Measurements from ENCODE around the gene SACM1L.

Gene SACM1L

DNA sequence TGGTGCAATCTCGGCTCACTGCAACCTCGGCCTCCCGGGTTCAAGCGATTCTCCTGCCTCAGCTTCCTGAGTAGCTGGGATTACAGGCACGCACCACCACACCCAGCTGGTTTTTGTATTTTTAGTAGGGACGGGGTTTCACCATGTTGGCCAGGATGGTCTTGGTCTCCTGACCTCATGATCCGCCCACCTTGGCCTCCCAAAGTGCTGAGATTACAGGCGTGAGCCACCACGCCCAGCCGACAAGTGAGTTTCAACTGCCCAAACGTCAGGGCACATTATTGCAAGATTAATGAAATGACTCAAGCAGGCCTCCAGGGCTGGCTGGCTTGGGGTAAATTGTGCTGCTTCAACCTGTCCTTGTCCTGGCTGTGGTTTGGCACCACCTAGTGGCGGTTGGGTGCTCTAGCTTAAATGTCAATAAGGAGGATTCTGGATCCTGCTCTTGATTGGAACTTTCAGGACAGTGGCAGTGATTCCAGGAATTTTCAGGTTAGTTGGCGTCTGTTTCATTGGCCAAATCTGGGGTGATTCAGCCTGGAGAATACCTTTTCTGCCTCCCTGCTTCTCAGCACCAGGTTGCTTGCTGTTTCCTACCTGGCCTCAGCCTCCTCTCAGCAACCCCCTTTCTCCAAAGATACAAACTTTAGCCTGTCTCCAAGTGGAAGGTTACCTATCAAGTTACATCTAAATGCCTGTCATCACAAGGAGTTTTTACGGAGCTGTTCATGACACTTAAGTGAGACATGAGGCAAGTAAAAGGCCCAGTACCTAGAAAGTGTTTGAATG is 32.4 kb upstream of the SACM1L start:
- Mint-ChIP-seq H3K27ac (peak overlapping the region; percentile 77), H3K9me3 (no peaks in the 10 kb centered on the region), H3K27me3 (no peaks in the 10 kb centered on the region), H3K36me3 (ENCODE audit: low read depth) (no peaks in the 10 kb centered on the region), H3K4me1 (ENCODE audit: low read depth) (peaks cover 38% of the 10 kb centered on the region), H3K4me3 (no peak overlapping the region)
- intact Hi-C loops (cut with micrococcal nuclease): loop anchor here (1.0 kb wide), 3 partner anchors 9 to 145 kb away; no protein-coding TSS in a partner anchor

- Mint-ChIP-seq H3K4me1 (ENCODE audit: low read depth) (peaks cover 30% of the 10 kb centered on the region), H3K4me3 (no peak overlapping the region), H3K27ac (no peak overlapping the region), H3K27me3 (no peaks in the 10 kb centered on the region), H3K9me3 (no peaks in the 10 kb centered on the region), H3K36me3 (ENCODE audit: low read depth) (no peaks in the 10 kb centered on the region)
- intact Hi-C loops (cut with micrococcal nuclease): loop anchor here (1.0 kb wide), 1 partner anchor 147 kb away; no protein-coding TSS in a partner anchor
Observed at GRCh38 chr3:45657853-45658252, 31.3 kb upstream of the SACM1L start.

DNA sequence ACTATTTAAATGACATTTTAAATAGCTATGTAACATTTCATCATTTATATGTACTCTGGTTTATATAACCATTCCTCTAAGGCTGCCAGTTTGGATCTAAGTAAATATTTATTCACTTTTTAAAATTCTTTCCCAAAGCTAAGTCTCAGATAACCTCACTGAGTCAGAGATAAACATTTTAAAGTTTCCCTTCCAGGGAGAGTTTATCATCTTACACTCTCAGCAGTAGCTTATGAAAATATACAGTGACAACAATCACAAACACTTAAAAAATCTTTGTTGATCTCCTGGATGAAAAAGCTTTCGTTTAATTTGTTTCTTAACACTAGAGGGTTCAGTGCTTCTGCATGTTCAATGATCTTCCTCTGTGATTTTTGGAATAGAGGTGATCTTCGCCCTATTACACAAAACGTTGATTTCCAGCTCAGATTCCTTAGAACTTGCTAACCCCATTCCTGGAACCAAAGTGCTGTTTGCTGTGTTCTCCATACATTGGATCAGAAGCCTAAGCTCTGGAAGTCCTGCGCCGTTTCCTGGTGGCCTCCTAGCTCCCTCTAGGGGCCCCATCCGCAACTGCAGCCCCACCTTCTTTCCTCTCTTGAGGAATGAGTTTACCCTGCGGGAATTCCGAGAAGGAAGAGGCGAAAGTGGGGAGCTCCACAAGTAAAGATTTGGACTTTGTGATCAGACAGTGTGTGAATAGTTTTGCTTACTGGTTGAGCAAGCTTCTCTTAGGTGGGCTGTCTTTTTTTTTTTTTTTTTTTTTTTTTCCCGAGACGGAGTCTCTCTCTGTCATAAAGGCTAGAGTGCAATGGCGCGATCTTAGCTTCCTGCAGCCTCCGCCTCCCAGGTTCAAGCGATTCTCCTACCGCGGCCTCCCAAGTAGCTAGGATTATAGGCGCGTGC is 29.3 kb upstream of the SACM1L start:
- intact Hi-C loops (cut with micrococcal nuclease): loop anchor here (10.0 kb wide), 2 partner anchors 435 to 625 kb away; partner anchors contain the start of gene TMEM158
- Mint-ChIP-seq H3K9me3 (no peaks in the 10 kb centered on the region), H3K27me3 (no peaks in the 10 kb centered on the region), H3K36me3 (ENCODE audit: low read depth) (no peaks in the 10 kb centered on the region), H3K4me3 (no peak overlapping the region), H3K4me1 (ENCODE audit: low read depth) (peaks cover 30% of the 10 kb centered on the region), H3K27ac (no peak overlapping the region)

DNA sequence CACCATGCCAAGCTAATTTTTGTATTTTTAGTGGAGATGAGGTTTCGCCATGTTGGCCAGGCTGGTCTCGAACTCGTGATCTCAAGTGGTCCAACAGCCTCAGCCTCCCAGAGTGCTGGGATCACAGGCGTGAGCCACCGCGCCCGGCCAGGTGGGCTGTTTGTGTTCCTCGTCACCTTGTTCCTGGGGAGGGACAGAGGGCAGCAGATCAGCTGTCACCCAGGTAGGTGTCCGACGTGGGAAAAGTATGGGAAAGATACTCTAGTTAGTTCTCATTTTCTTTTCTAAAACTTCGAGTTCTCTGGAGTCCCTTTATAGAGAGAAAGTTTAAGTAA is 28.7 kb upstream of the SACM1L start:
- H3K4me3 Mint-ChIP-seq: no peak overlapping the region
- H3K4me1 Mint-ChIP-seq (ENCODE audit: low read depth): peaks cover 31% of the 10 kb centered on the region
- no peaks in the 10 kb centered on the region for H3K27me3 Mint-ChIP-seq
- intact Hi-C loops (cut with micrococcal nuclease): loop anchor here (10.0 kb wide), 2 partner anchors 436 to 626 kb away; partner anchors contain the start of gene TMEM158
- peaks cover 3% of the 10 kb centered on the region for H3K36me3 Mint-ChIP-seq (ENCODE audit: low read depth)
- H3K9me3 Mint-ChIP-seq: no peaks in the 10 kb centered on the region
- no peak overlapping the region for H3K27ac Mint-ChIP-seq

- Mint-ChIP-seq H3K27me3 (no peaks in the 10 kb centered on the region), H3K4me1 (ENCODE audit: low read depth) (peaks cover 54% of the 10 kb centered on the region), H3K4me3 (peak overlapping the region; percentile 65), H3K9me3 (no peaks in the 10 kb centered on the region), H3K27ac (peak overlapping the region; percentile 85), H3K36me3 (ENCODE audit: low read depth) (peaks cover 43% of the 10 kb centered on the region)
- intact Hi-C loops (cut with micrococcal nuclease): loop anchor here (10.0 kb wide), 2 partner anchors 440 to 630 kb away; partner anchors contain the start of gene TMEM158
Observed at GRCh38 chr3:45664578-45664977, 24.6 kb upstream of the SACM1L start.

- peaks cover 48% of the 10 kb centered on the region for H3K36me3 Mint-ChIP-seq (ENCODE audit: low read depth)
- peak overlapping the region; percentile 85 for H3K27ac Mint-ChIP-seq
Observed at GRCh38 chr3:45665101-45665572, 24.1 kb upstream of the SACM1L start.

DNA sequence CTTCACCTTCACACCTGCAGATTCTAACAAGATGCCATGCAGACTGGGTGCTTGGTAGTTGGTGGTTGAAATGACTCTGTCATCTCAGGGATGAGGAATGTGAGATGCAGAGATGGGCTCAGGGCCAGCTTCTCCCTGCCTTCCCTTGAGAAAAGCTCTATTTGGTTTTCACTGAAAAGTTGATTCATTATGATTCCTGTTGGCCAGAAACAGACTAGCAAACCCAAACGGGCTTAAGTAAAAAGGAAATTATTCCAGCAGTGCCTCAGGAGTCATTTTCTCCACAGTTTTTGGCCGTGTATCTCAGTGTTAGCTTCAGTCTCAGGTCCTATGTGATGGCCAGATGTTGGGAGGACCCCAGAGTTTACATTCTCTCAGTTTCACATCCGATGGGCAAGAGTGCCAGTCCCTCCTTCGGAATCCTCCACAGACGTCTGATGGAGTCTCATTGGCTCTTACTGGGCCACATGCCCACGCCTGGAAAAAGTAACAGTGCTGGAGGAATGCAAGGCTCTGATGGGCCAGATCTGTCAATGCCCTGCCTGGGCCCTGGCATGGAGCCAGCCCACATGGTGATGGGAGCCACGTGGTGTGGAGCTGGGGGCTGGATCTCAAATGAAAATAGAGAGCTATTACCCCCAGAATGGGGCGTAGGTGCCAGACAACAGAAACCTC is 22.3 kb upstream of the SACM1L start:
- Mint-ChIP-seq H3K27me3 (no peaks in the 10 kb centered on the region), H3K9me3 (no peaks in the 10 kb centered on the region), H3K4me1 (ENCODE audit: low read depth) (peaks cover 70% of the 10 kb centered on the region), H3K36me3 (ENCODE audit: low read depth) (peaks cover 53% of the 10 kb centered on the region), H3K4me3 (no peak overlapping the region), H3K27ac (peak overlapping the region; percentile 79)
- intact Hi-C loops (cut with micrococcal nuclease): loop anchor here (10.0 kb wide), 2 partner anchors 442 to 632 kb away; partner anchors contain the start of gene TMEM158

More at GRCh38 chr3:45665101-45665572, 24.1 kb upstream of the SACM1L start:
- Mint-ChIP-seq H3K27me3 (no peaks in the 10 kb centered on the region), H3K4me1 (ENCODE audit: low read depth) (peaks cover 54% of the 10 kb centered on the region), H3K4me3 (peak overlapping the region; percentile 65), H3K9me3 (no peaks in the 10 kb centered on the region)
- intact Hi-C loops (cut with micrococcal nuclease): loop anchor here (10.0 kb wide), 2 partner anchors 440 to 630 kb away; partner anchors contain the start of gene TMEM158

DNA sequence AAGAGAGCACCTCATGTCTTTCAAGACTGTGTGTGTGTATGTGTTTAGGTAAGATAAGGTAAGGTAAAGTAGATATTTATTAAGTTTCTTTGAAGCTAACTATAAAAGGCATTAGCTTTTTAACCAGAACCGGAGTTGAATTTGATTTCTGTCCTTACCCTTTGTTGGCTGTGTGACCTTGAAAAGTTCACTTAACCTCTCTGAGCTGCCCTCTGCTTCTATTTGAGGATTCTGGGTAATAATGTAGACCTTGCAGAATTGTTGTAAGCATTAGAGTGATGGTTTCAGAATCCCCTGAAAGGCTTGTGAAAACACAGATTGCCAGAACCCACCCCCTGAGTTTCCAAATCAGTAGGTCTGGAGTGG is 21.6 kb upstream of the SACM1L start:
- Mint-ChIP-seq H3K36me3 (ENCODE audit: low read depth) (peaks cover 59% of the 10 kb centered on the region), H3K4me3 (no peak overlapping the region), H3K27ac (peak overlapping the region; percentile 79), H3K4me1 (ENCODE audit: low read depth) (peaks cover 77% of the 10 kb centered on the region), H3K27me3 (no peaks in the 10 kb centered on the region), H3K9me3 (no peaks in the 10 kb centered on the region)
- intact Hi-C loops (cut with micrococcal nuclease): loop anchor here (10.0 kb wide), 2 partner anchors 443 to 633 kb away; partner anchors contain the start of gene TMEM158

GRCh38 chr3:45670436-45670835 is 18.8 kb upstream of the SACM1L start:
- intact Hi-C loops (cut with micrococcal nuclease): no loop called here
- H3K9me3 Mint-ChIP-seq: no peaks in the 10 kb centered on the region
- no peaks in the 10 kb centered on the region for H3K27me3 Mint-ChIP-seq
- H3K36me3 Mint-ChIP-seq (ENCODE audit: low read depth): peaks cover 86% of the 10 kb centered on the region
- peaks cover 77% of the 10 kb centered on the region for H3K4me1 Mint-ChIP-seq (ENCODE audit: low read depth)
- H3K27ac Mint-ChIP-seq: peak overlapping the region; percentile 63
- no peak overlapping the region for H3K4me3 Mint-ChIP-seq

- Mint-ChIP-seq H3K4me1 (ENCODE audit: low read depth) (peaks cover 79% of the 10 kb centered on the region), H3K4me3 (no peak overlapping the region), H3K27ac (peak overlapping the region; percentile 63), H3K9me3 (no peaks in the 10 kb centered on the region), H3K36me3 (ENCODE audit: low read depth) (peaks cover 86% of the 10 kb centered on the region), H3K27me3 (no peaks in the 10 kb centered on the region)
- intact Hi-C loops (cut with micrococcal nuclease): no loop called here
Observed at GRCh38 chr3:45670991-45671390, 18.2 kb upstream of the SACM1L start.

DNA sequence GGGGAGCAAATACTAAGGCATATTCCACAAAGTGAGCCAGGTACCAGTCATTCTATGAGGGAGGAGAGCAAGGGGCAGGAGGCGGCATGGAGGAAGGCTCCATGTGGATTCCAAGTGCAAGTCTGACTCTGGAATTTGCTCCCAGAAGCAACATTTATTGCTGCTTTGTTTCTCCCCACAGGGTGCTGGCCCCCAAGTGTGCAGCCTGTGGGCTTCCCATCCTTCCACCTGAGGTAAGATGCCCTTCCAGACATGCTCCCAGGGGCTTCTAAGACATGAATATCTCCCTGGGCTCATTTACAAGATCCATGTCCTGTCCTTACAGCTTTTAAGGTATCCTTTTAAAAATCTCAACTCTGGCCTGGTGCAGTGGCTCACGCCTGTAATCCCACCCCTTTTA is 15.9 kb upstream of the SACM1L start:
- Mint-ChIP-seq H3K36me3 (ENCODE audit: low read depth) (peaks cover 84% of the 10 kb centered on the region), H3K9me3 (no peaks in the 10 kb centered on the region), H3K4me3 (no peak overlapping the region), H3K4me1 (ENCODE audit: low read depth) (peaks cover 72% of the 10 kb centered on the region), H3K27ac (no peak overlapping the region), H3K27me3 (no peaks in the 10 kb centered on the region)
- intact Hi-C loops (cut with micrococcal nuclease): no loop called here

DNA sequence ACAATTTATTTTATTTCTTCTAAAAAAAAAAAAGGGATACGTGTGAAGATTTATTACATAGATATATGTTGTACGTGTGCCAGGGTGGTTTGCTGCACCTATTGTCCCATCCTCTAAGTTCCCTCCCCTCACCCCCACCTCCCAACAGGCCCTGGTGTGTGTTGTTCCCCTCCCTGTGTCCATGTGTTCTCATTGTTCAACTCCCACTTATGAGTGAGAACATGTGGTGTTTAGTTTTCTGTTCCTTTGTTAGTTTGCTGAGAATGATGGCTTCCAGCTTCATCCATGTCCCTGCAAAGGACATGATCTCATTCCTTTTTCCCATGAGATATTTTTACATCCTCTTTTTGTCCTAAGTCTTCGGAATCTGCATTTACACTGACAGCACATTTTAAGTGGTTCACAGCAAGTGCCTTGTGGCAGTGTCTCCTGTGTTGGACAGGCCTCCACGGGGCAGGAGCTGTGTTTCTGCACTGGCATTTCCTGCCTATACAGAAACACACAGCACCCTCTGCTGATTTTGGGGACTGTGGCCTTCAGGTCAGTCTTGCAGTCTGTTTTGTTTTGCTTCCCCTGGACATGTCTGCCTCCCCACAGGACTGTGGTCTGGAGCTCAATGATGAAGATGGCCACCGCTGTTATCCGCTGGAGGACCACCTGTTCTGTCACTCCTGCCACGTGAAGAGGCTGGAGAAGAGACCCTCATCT is 12.7 kb upstream of the SACM1L start:
- Mint-ChIP-seq H3K4me1 (ENCODE audit: low read depth) (peaks cover 56% of the 10 kb centered on the region), H3K27me3 (no peaks in the 10 kb centered on the region), H3K36me3 (ENCODE audit: low read depth) (peaks cover 85% of the 10 kb centered on the region), H3K9me3 (no peaks in the 10 kb centered on the region), H3K27ac (peak overlapping the region; percentile 41), H3K4me3 (no peak overlapping the region)
- intact Hi-C loops (cut with micrococcal nuclease): no loop called here

GRCh38 chr3:45677033-45677446 is 12.2 kb upstream of the SACM1L start:
- H3K36me3 Mint-ChIP-seq (ENCODE audit: low read depth): peaks cover 85% of the 10 kb centered on the region
- intact Hi-C loops (cut with micrococcal nuclease): no loop called here
- no peaks in the 10 kb centered on the region for H3K9me3 Mint-ChIP-seq
- H3K4me1 Mint-ChIP-seq (ENCODE audit: low read depth): peaks cover 50% of the 10 kb centered on the region
- peak overlapping the region; percentile 41 for H3K27ac Mint-ChIP-seq
- no peak overlapping the region for H3K4me3 Mint-ChIP-seq
- H3K27me3 Mint-ChIP-seq: no peaks in the 10 kb centered on the region

Data from dendritic cell treated with granulocyte-macrophage colony-stimulating factor and Interleukin-4, amounts not matched to agents 40 ng/mL and 50 ng/mL, for 4 days (primary cell).